GM12878 (cell line): ENCODE measurements around the gene VKORC1. TPM values are rescaled to one million over a fixed set of nuclear protein-coding genes. Genes with fewer than 3 reads are reported as not detected.

Source experiments
- ATF7 ChIP-seq: fragments of 450-650 bp; IDR thresholded peaks from 2 replicates; pipeline ENCODE4 v1.6.1; 2016; ENCODE audit warnings: low read depth, mild to moderate bottlenecking
- BACH1 ChIP-seq: fragments of 450-650 bp; IDR thresholded peaks from 2 replicates; pipeline ENCODE4 v1.6.1; 2017; ENCODE audit warnings: mild to moderate bottlenecking, borderline replicate concordance
- E4F1 ChIP-seq: fragments of 450-650 bp; IDR thresholded peaks from 2 replicates; pipeline ENCODE4 v1.6.1; 2018; ENCODE audit warnings: borderline replicate concordance, mild to moderate bottlenecking; ENCODE audit not compliant: partially characterized antibody
- ESRRA ChIP-seq: IDR thresholded peaks from 2 replicates; pipeline ENCODE4 v1.6.1; 2012; ENCODE audit warnings: mild to moderate bottlenecking, low read length, improper control_type of control experiment
- FOXM1 ChIP-seq: IDR thresholded peaks from 2 replicates; pipeline ENCODE4 v1.6.1; 2012; ENCODE audit warnings: low read depth, mild to moderate bottlenecking, inconsistent platforms, low read length, moderate library complexity
- MAX ChIP-seq: IDR thresholded peaks from 2 replicates; pipeline ENCODE4 v1.6.1; 2012; ENCODE audit warnings: low read depth, low read length, improper control_type of control experiment
- MYB ChIP-seq: fragments of 150-350 bp; IDR thresholded peaks from 2 replicates; pipeline ENCODE4 v1.6.1; 2014; ENCODE audit warnings: mild to moderate bottlenecking, low read depth, low read length, borderline replicate concordance
- NBN ChIP-seq: fragments of 450-650 bp; IDR thresholded peaks from 2 replicates; pipeline ENCODE4 v1.6.1; 2016
- NFYB ChIP-seq: IDR thresholded peaks from 2 replicates; pipeline ENCODE4 v1.6.1; 2011; ENCODE audit warnings: low read depth, mild to moderate bottlenecking, low read length, improper control_type of control experiment, moderate library complexity; ENCODE audit not compliant: insufficient read depth
- NR2C2 ChIP-seq: IDR thresholded peaks from 2 replicates; pipeline ENCODE4 v1.6.1; 2011; ENCODE audit warnings: borderline replicate concordance, low read depth; ENCODE audit not compliant: control insufficient read depth, insufficient read length
- PML ChIP-seq: IDR thresholded peaks from 2 replicates; pipeline ENCODE4 v1.6.1; 2012; ENCODE audit warnings: low read length, inconsistent platforms
- RAD21 ChIP-seq: IDR thresholded peaks from 2 replicates; pipeline ENCODE4 v1.6.1; 2011; ENCODE audit warnings: mild to moderate bottlenecking, low read depth, low read length, moderate library complexity; ENCODE audit not compliant: insufficient read depth
- RB1 ChIP-seq: fragments of 450-650 bp; formaldehyde crosslinking; IDR thresholded peaks from 2 replicates; pipeline ENCODE4 v1.6.1; 2017; ENCODE audit warnings: mild to moderate bottlenecking, borderline replicate concordance
- SIN3A ChIP-seq: IDR thresholded peaks from 2 replicates; pipeline ENCODE4 v1.6.1; 2012; ENCODE audit warnings: low read depth, low read length, improper control_type of control experiment
- SMARCA5 ChIP-seq: fragments of 450-650 bp; IDR thresholded peaks from 2 replicates; pipeline ENCODE4 v1.6.1; 2017; ENCODE audit warnings: mild to moderate bottlenecking
- SPI1 ChIP-seq: IDR thresholded peaks from 2 replicates; pipeline ENCODE4 v1.6.1; 2011; ENCODE audit warnings: low read depth, mild to moderate bottlenecking, low read length, moderate library complexity, borderline replicate concordance; ENCODE audit not compliant: insufficient read depth
- ZBTB33 ChIP-seq: fragments of 450-650 bp; IDR thresholded peaks from 2 replicates; pipeline ENCODE4 v1.6.1; 2017; ENCODE audit warnings: mild to moderate bottlenecking
- ZNF24 ChIP-seq: fragments of 450-650 bp; IDR thresholded peaks from 2 replicates; pipeline ENCODE4 v1.6.1; 2017; ENCODE audit warnings: antibody characterized with exemption, mild to moderate bottlenecking
- ZZZ3 ChIP-seq: IDR thresholded peaks from 2 replicates; pipeline ENCODE4 v1.6.1; 2011; ENCODE audit warnings: low read depth; ENCODE audit not compliant: control insufficient read depth, insufficient read length
- polyA plus RNA-seq, 11 experiments: library from polyadenylated mRNA; depleted of rRNA in 4 of 11; unstranded in 6 of 11; stranded (reverse) in 5 of 11; fragments of >200 nt; fragmentation: Nextera tagmentation in 4 of 11; fragmentation: Illumina TruSeq in 1 of 11; extraction: Ambion mirVana in 4 of 11; extraction: Trizol in 1 of 11; gene quantifications; 1 replicate in 1 of 11; 2 replicates in 10 of 11; pipeline versions ENCODE4 v1.2.1 to v1.2.3, GENCODE V29; 2011 to 2016; ENCODE audit warnings: inconsistent platforms in 2 of 11, missing spikeins in 2 of 11, low read depth in 1 of 11
- total RNA-seq, 4 experiments: library from RNA; depleted of rRNA in 3 of 4; stranded (reverse); fragments of >200 nt in 3 of 4; fragmentation: Illumina TruSeq in 1 of 4; extraction: Trizol in 1 of 4; gene quantifications; 2 replicates each; pipeline versions ENCODE4 v1.2.1 to v1.2.3, GENCODE V29; 2013 to 2021
- TF ChIP-seq, protein P1 (sequence below): IDR thresholded peaks from 2 replicates; pipeline ENCODE4 v1.6.1; 2012; ENCODE audit warnings: mild to moderate bottlenecking, low read depth, low read length
- TF ChIP-seq, protein P2 (sequence below): IDR thresholded peaks from 2 replicates; pipeline ENCODE4 v1.6.1; 2011; ENCODE audit warnings: low read depth, mild to moderate bottlenecking, low read length, moderate library complexity, borderline replicate concordance; ENCODE audit errors: extremely low read depth

VKORC1 gene
- total and polyA plus RNA-seq, 10 of the 15 experiments (the other 5 are each of a cell fraction or from before 2014, with no cell fraction given), result 19.8 to 140 (median 57.7) TPM

GRCh38 chr16:31117384-31118222, 23.0 kb upstream of the VKORC1 start, which contains the start of gene KAT8 (continued):
- no peak for TF ChIP-seq FOXM1
- TF ChIP-seq MAX, result peak; percentile 10; the same call in 1 of the 2 replicates
- TF ChIP-seq NR2C2, result peak; percentile 70
- peak; percentile 24; the same call in 1 of the 2 replicates for TF ChIP-seq SPI1
- TF ChIP-seq RAD21, result no peak
- no peak for TF ChIP-seq NBN
- TF ChIP-seq, protein P1, sequence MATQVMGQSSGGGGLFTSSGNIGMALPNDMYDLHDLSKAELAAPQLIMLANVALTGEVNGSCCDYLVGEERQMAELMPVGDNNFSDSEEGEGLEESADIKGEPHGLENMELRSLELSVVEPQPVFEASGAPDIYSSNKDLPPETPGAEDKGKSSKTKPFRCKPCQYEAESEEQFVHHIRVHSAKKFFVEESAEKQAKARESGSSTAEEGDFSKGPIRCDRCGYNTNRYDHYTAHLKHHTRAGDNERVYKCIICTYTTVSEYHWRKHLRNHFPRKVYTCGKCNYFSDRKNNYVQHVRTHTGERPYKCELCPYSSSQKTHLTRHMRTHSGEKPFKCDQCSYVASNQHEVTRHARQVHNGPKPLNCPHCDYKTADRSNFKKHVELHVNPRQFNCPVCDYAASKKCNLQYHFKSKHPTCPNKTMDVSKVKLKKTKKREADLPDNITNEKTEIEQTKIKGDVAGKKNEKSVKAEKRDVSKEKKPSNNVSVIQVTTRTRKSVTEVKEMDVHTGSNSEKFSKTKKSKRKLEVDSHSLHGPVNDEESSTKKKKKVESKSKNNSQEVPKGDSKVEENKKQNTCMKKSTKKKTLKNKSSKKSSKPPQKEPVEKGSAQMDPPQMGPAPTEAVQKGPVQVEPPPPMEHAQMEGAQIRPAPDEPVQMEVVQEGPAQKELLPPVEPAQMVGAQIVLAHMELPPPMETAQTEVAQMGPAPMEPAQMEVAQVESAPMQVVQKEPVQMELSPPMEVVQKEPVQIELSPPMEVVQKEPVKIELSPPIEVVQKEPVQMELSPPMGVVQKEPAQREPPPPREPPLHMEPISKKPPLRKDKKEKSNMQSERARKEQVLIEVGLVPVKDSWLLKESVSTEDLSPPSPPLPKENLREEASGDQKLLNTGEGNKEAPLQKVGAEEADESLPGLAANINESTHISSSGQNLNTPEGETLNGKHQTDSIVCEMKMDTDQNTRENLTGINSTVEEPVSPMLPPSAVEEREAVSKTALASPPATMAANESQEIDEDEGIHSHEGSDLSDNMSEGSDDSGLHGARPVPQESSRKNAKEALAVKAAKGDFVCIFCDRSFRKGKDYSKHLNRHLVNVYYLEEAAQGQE, result 0 out of 2 replicates have a peak, but pooled peaks have one; percentile 24
- TF ChIP-seq NFYB, result peak; percentile 56; the same call in 1 of the 2 replicates
- peak; percentile 34 for TF ChIP-seq ESRRA
- TF ChIP-seq, protein P2, sequence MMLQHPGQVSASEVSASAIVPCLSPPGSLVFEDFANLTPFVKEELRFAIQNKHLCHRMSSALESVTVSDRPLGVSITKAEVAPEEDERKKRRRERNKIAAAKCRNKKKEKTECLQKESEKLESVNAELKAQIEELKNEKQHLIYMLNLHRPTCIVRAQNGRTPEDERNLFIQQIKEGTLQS, result 0 out of 2 replicates have a peak, but pooled peaks have one; percentile 9
- peak; percentile 55; the same call in 1 of the 2 replicates for TF ChIP-seq RB1
- no peak for TF ChIP-seq MYB
- TF ChIP-seq E4F1, result no peak
- TF ChIP-seq ZZZ3, result no peak
- no peak for TF ChIP-seq ATF7
- TF ChIP-seq PML, result peak; percentile 59
- no peak for TF ChIP-seq ZNF24
- TF ChIP-seq SMARCA5, result no peak
- peak; percentile 86 for TF ChIP-seq BACH1
- 0 out of 2 replicates have a peak, but pooled peaks have one; percentile 16 for TF ChIP-seq ZBTB33
- TF ChIP-seq SIN3A, result no peak
